Myocyte (in vitro differentiated cells): Measurements from ENCODE around the gene STMN3. TPM values are rescaled to one million over a fixed set of nuclear protein-coding genes. Genes with fewer than 3 reads are reported as not detected.

Source experiments
- DNase-seq: peaks from one replicate; pipeline ENCODE4 v3.0.0-alpha.2; 2012; ENCODE audit warnings: low read depth
- total RNA-seq: library from RNA; depleted of rRNA; stranded (reverse); fragments of >200 nt; gene quantifications from 2 replicates; pipeline ENCODE4 v1.2.3, GENCODE V29; 2014

STMN3 gene
- total RNA-seq, 1 donor from 2014 or later: 14.7 TPM

GRCh38 chr20:63692436-63693082 lies 39.3 kb upstream of the STMN3 start:
- peak; percentile 66 for DNase-seq

GRCh38 chr20:63691711-63692435 lies 38.6 kb upstream of the STMN3 start:
- DNase-seq: peak; percentile 85

GRCh38 chr20:63690898-63691710 lies 37.9 kb upstream of the STMN3 start:
- DNase-seq: peak; percentile 42

- no peak for DNase-seq
Measured at GRCh38 chr20:63690003-63690897, 37.0 kb upstream of the STMN3 start.

GRCh38 chr20:63689046-63690002 lies 36.1 kb upstream of the STMN3 start:
- no peak for DNase-seq

- DNase-seq: no peak
Measured at GRCh38 chr20:63688228-63689045, 35.2 kb upstream of the STMN3 start.

GRCh38 chr20:63687419-63688178 lies 34.4 kb upstream of the STMN3 start:
- DNase-seq: no peak

- DNase-seq: peak; percentile 97
Measured at GRCh38 chr20:63686492-63687321, 33.5 kb upstream of the STMN3 start.

- DNase-seq: no peak
Measured at GRCh38 chr20:63686094-63686491, 32.9 kb upstream of the STMN3 start.

GRCh38 chr20:63685269-63686026 lies 32.2 kb upstream of the STMN3 start:
- no peak for DNase-seq

- DNase-seq: peak; percentile 93
Measured at GRCh38 chr20:63682384-63683139, 29.3 kb upstream of the STMN3 start.

- no peak for DNase-seq
Measured at GRCh38 chr20:63681609-63682142, 28.5 kb upstream of the STMN3 start.

- DNase-seq: no peak
Measured at GRCh38 chr20:63680857-63681608, 27.8 kb upstream of the STMN3 start.

- no peak for DNase-seq
Measured at GRCh38 chr20:63680427-63680826, 27.2 kb upstream of the STMN3 start.
